Endothelial cell of umbilical vein (primary cell): Measurements from ENCODE around the gene DGLUCY. TPM values are rescaled to one million over a fixed set of nuclear protein-coding genes. Genes with fewer than 3 reads are reported as not detected.
A peak's percentile ranks its signal among the peaks of the same experiment; 100 is the strongest.

Source experiments
- BruUV-seq: library from RNA; stranded (reverse); fragments of 400-500 nt; replicated peaks from 2 replicates; lab custom pipeline; 2021; lab: Mats Ljungman, UMichigan
- CTCF ChIA-PET: fragments of 300-600, 350-600 bp; sonication (Branson Sonifier 250); formaldehyde crosslinking; loops from one replicate; lab custom pipeline; 2021; ENCODE audit warnings: antibody characterized with exemption, inconsistent platforms; lab: Charles Lee
- POLR2A ChIA-PET: fragments of 300-600, 350-600 bp; sonication (Branson Sonifier 250); formaldehyde crosslinking; loops from one replicate; lab custom pipeline; 2021; ENCODE audit warnings: antibody characterized with exemption, inconsistent platforms; lab: Charles Lee
- DNase-seq: peaks from one replicate; pipeline ENCODE4 v3.0.0-alpha.2; 2011; ENCODE audit warnings: low read depth, low spot score
- FAIRE-seq: peaks from 2 replicates; lab custom pipeline; 2011; peaks lifted over from hg19 to GRCh38; lab: Jason Lieb, UNC
- H2AFZ ChIP-seq: 2 replicates; pipeline ENCODE4 v1.6.0; 2012; ENCODE audit warnings: low read depth, low read length, control low read depth, inconsistent platforms
- H3K27ac ChIP-seq: 2 replicates; pipeline ENCODE4 v1.5.1; 2011; ENCODE audit warnings: low read depth, mild to moderate bottlenecking, control low read depth, low read length, moderate library complexity; ENCODE audit not compliant: insufficient read depth
- H3K27me3 ChIP-seq, 2 experiments: 2 replicates each; pipeline versions ENCODE4 v1.6.0 to v1.6.1; 2011; ENCODE audit warnings: low read length in 2 of 2, mixed read lengths in 1 of 2; ENCODE audit not compliant: control insufficient read depth in 2 of 2, insufficient read depth in 2 of 2
- H3K36me3 ChIP-seq, 2 experiments: 2 replicates in 1 of 2; 3 replicates in 1 of 2; pipeline ENCODE4 v1.5.1; 2011; ENCODE audit warnings: low read length in 2 of 2, mild to moderate bottlenecking in 1 of 2, moderate library complexity in 1 of 2; ENCODE audit not compliant: control insufficient read depth in 2 of 2, insufficient read depth in 2 of 2; ENCODE audit errors: extremely low read depth in 1 of 2
- H3K4me1 ChIP-seq: 3 replicates; pipeline ENCODE4 v1.5.1; 2011; ENCODE audit warnings: mild to moderate bottlenecking, low read length; ENCODE audit not compliant: control insufficient read depth, insufficient read depth; ENCODE audit errors: extremely low read depth
- H3K4me2 ChIP-seq: 2 replicates; pipeline ENCODE4 v1.6.1; 2011; ENCODE audit warnings: low read length, control low read depth, mixed read lengths; ENCODE audit not compliant: insufficient read depth
- H3K4me3 ChIP-seq, 3 experiments: fragments of 200-600 bp in 1 of 3; sonication (generic), shearing (Covaris generic) in 1 of 3; replicated peaks in 1 of 3; 2 replicates each; pipeline ENCODE4 v1.5.1; 2011 to 2016; ENCODE audit warnings: control low read depth in 3 of 3, low read length in 3 of 3, mild to moderate bottlenecking in 2 of 3, inconsistent platforms in 1 of 3, low read depth in 1 of 3, moderate library complexity in 1 of 3; ENCODE audit not compliant: insufficient read depth in 1 of 3
- H3K79me2 ChIP-seq: 2 replicates; pipeline ENCODE4 v1.6.0; 2012; ENCODE audit warnings: low read length, inconsistent platforms; ENCODE audit not compliant: control insufficient read depth, insufficient read depth
- H3K9ac ChIP-seq: replicated peaks from 2 replicates; pipeline ENCODE3; 2011; ENCODE audit warnings: low read length, control low read depth; ENCODE audit not compliant: insufficient read depth; ENCODE audit errors: extremely low read depth
- H3K9me1 ChIP-seq: replicated peaks from 3 replicates; pipeline ENCODE4 v1.6.0; 2011; ENCODE audit warnings: mild to moderate bottlenecking, low read length; ENCODE audit not compliant: control insufficient read depth, insufficient read depth; ENCODE audit errors: extremely low read depth
- H3K9me3 ChIP-seq: replicated peaks from 2 replicates; pipeline ENCODE4 v1.5.1; 2012; ENCODE audit warnings: low read length, inconsistent platforms; ENCODE audit not compliant: control insufficient read depth, insufficient read depth
- H4K20me1 ChIP-seq: replicated peaks from 2 replicates; pipeline ENCODE3; 2011; ENCODE audit warnings: mild to moderate bottlenecking, low read length; ENCODE audit not compliant: control insufficient read depth, insufficient read depth; ENCODE audit errors: extremely low read depth
- CTCF ChIP-seq, 2 donors: IDR thresholded peaks; 1 replicate in 1 of 2; 2 replicates in 1 of 2; pipeline ENCODE4 v1.5.1; 2011; ENCODE audit warnings: low read length in 2 of 2, mild to moderate bottlenecking in 2 of 2, moderate library complexity in 2 of 2, control low read depth in 1 of 2, inconsistent platforms in 1 of 2, low read depth in 1 of 2; ENCODE audit not compliant: insufficient read depth in 1 of 2; ENCODE audit errors: extremely low read depth in 1 of 2
- EZH2 ChIP-seq: IDR thresholded peaks from 2 replicates; pipeline ENCODE4 v1.6.1; 2012; ENCODE audit warnings: borderline replicate concordance, low read depth, mild to moderate bottlenecking, moderate library complexity, low read length, inconsistent platforms; ENCODE audit not compliant: severe bottlenecking
- FOS ChIP-seq: IDR thresholded peaks from 2 replicates; pipeline ENCODE4 v1.6.1; 2011; ENCODE audit warnings: mild to moderate bottlenecking, low read length, moderate library complexity, borderline replicate concordance; ENCODE audit not compliant: insufficient read depth
- GATA2 ChIP-seq: IDR thresholded peaks from 2 replicates; pipeline ENCODE4 v1.7.0; 2011; ENCODE audit warnings: low read depth, mild to moderate bottlenecking, moderate library complexity, mixed read lengths, low read length; ENCODE audit not compliant: insufficient read length, insufficient read depth
- JUN ChIP-seq: IDR thresholded peaks from 2 replicates; pipeline ENCODE4 v1.6.1; 2011; ENCODE audit warnings: borderline replicate concordance, low read depth; ENCODE audit not compliant: insufficient read length, insufficient read depth
- MYC ChIP-seq: IDR thresholded peaks from one replicate; pipeline ENCODE4 v1.6.1; 2011; ENCODE audit warnings: mild to moderate bottlenecking, low read depth, low read length
- POLR2A ChIP-seq: IDR thresholded peaks from 2 replicates; pipeline ENCODE4 v1.6.1; 2012; ENCODE audit warnings: low read depth, mild to moderate bottlenecking, control low read depth, low read length
- POLR2AphosphoS5 ChIP-seq: IDR thresholded peaks from 2 replicates; pipeline ENCODE4 v1.6.1; 2012; ENCODE audit warnings: low read depth, mild to moderate bottlenecking, control low read depth, low read length, moderate library complexity; ENCODE audit not compliant: insufficient read depth
- dilution Hi-C: fragments of 300-500 bp; cut with MboI; formaldehyde crosslinking; loops from one replicate; pipeline ENCODE4 v1.15.0; 2019; ENCODE audit warnings: low sequenced_read_pairs; ENCODE audit not compliant: extremely low pct_ligation_motif_present
- intact Hi-C: fragments of 100-400 bp; cut with micrococcal nuclease; formaldehyde crosslinking; loops from one replicate; pipeline ENCODE4 v1.10.0; 2022
- polyA plus RNA-seq, 4 experiments: library from polyadenylated mRNA; depleted of rRNA in 3 of 4; stranded (reverse) in 3 of 4; unstranded in 1 of 4; fragments of >200 nt; gene quantifications; 2 replicates each; pipeline versions ENCODE4 v1.2.1 to v1.2.3, GENCODE V29; 2011 to 2012; ENCODE audit warnings: missing spikeins in 1 of 4
- total RNA-seq: library from RNA; stranded (reverse); gene quantifications from 2 replicates; pipeline ENCODE4 v1.2.3, GENCODE V29; 2021

Gene DGLUCY
- total and polyA plus RNA-seq, 2 donors (not counting 3 experiments of a cell fraction or from before 2014, with no cell fraction given), result 40.9 to 65.6 TPM

GRCh38 chr14:91243074-91243471 lies 129.2 kb downstream of the DGLUCY start:
- H3K36me3 ChIP-seq, result no peaks in the 10 kb centered on the region
- no peak overlapping the region for H3K9ac ChIP-seq
- DNase-seq, result no peak
- H3K27ac ChIP-seq, result peak overlapping the region; percentile 51
- peak overlapping the region; percentile 28 for H3K4me2 ChIP-seq
- dilution Hi-C loops (no loop called here), intact Hi-C loops (loop anchor here (1.0 to 2.0 kb wide), 3 partner anchors 10 to 66 kb away; no protein-coding TSS in a partner anchor)
- H3K27me3 ChIP-seq, result no peaks in the 10 kb centered on the region
- ChIA-PET CTCF (interaction anchor here (0.8 to 2.5 kb wide), 12 partner anchors 10 to 183 kb away, joined by 3 to 30 read pairs (median 3); partner anchors contain the start of gene RPS6KA5), POLR2A (no interaction called here)
- H3K9me3 ChIP-seq, result no peaks in the 10 kb centered on the region
- no peak overlapping the region for H3K4me3 ChIP-seq
- H3K79me2 ChIP-seq, result no peaks in the 10 kb centered on the region
- peak overlapping the region; percentile 76 for H2AFZ ChIP-seq
- no peaks in the 10 kb centered on the region for H4K20me1 ChIP-seq
- no TSS peak for BruUV-seq
- no peak for TF ChIP-seq GATA2
- TF ChIP-seq JUN, result no peak
- no peak for TF ChIP-seq EZH2
- TF ChIP-seq CTCF (IDR thresholded peaks at IDR 0.05; ENCODE audit: extremely low read depth in 1 of 2, insufficient read depth in 1 of 2, low read depth in 1 of 2, low read length in 2 of 2), result no peak
- TF ChIP-seq POLR2A, result no peak
- no peak for TF ChIP-seq POLR2AphosphoS5
- no peak for TF ChIP-seq MYC
- no peak for TF ChIP-seq FOS
- peaks cover 19% of the 10 kb centered on the region for H3K4me1 ChIP-seq
- H3K9me1 ChIP-seq, result no peaks in the 10 kb centered on the region
- FAIRE-seq, result no peak
